Ishikawa (cell line): ENCODE results near the gene REV1.

ENCODE experiments used
- EP300 ChIP-seq: IDR thresholded peaks from 2 replicates; pipeline ENCODE4 v1.6.1; 2012; ENCODE audit warnings: borderline replicate concordance
- MAX ChIP-seq: IDR thresholded peaks from 2 replicates; pipeline ENCODE4 v1.6.1; 2012
- NFIC ChIP-seq: IDR thresholded peaks from 2 replicates; pipeline ENCODE4 v1.6.1; 2012
- RAD21 ChIP-seq: IDR thresholded peaks from 2 replicates; pipeline ENCODE4 v1.6.1; 2012; ENCODE audit warnings: low read depth
- TAF1 ChIP-seq: IDR thresholded peaks from 2 replicates; pipeline ENCODE4 v1.6.1; 2012; ENCODE audit warnings: low read depth, mild to moderate bottlenecking
- TEAD4 ChIP-seq: IDR thresholded peaks from 2 replicates; pipeline ENCODE4 v1.6.1; 2012
- USF1 ChIP-seq: IDR thresholded peaks from 2 replicates; pipeline ENCODE4 v1.6.1; 2012
- YY1 ChIP-seq: IDR thresholded peaks from 2 replicates; pipeline ENCODE4 v1.6.1; 2012; ENCODE audit warnings: low read depth

GRCh38 chr2:99399063-99399462, 90.8 kb downstream of the REV1 start:
- TF ChIP-seq USF1, result no peak
- no peak for TF ChIP-seq EP300
- no peak for TF ChIP-seq TAF1
- no peak for TF ChIP-seq MAX
- no peak for TF ChIP-seq YY1
- TF ChIP-seq RAD21, result no peak
- no peak for TF ChIP-seq TEAD4
- no peak for TF ChIP-seq NFIC
